NCI-H510A (cell line): ENCODE data around the gene NT5DC3.
A peak's percentile ranks its signal among the peaks of the same experiment; 100 is the strongest.
"Not testable (repeated sequence)": the region's sequence is repeated elsewhere in the genome, so short reads cannot be mapped to it uniquely, and the experiment has no call there.

Experiments used
- DNase-seq: peaks from one replicate; lab custom pipeline; 2025; lab: John Stamatoyannopoulos, UW

Gene NT5DC3

GRCh38 chr12:103855896-103856657 is 15.0 kb upstream of the NT5DC3 start:
- DNase-seq, result no peak

- peak; percentile 13 for DNase-seq
Measured at GRCh38 chr12:103855036-103855712, 14.1 kb upstream of the NT5DC3 start.

GRCh38 chr12:103854372-103854973 is 13.4 kb upstream of the NT5DC3 start:
- no peak for DNase-seq

DNA sequence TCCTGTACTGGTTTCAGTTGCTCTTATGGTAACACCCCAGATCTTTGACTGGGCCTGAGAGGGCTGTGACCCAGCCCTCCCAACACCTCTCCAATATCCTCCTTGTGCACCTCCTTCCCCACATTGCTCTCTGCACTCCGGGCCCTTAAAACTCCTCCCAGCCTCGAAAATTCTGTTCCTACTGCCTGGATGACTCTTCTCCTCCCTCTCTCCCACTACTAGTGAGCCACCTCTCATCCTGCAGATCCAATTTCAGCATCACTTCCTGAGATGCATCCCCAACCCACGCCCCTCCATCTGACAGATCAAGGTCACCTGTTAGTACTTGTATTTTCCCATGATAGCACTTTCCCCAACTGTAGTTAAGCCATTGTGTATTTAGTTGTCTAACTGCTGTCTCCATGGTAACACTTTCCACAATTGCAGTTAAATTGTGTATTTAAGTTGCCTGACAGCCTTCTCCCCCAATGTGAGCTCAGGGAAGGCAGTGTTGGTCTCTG is 11.5 kb upstream of the NT5DC3 start:
- peak; percentile 73 for DNase-seq

DNA sequence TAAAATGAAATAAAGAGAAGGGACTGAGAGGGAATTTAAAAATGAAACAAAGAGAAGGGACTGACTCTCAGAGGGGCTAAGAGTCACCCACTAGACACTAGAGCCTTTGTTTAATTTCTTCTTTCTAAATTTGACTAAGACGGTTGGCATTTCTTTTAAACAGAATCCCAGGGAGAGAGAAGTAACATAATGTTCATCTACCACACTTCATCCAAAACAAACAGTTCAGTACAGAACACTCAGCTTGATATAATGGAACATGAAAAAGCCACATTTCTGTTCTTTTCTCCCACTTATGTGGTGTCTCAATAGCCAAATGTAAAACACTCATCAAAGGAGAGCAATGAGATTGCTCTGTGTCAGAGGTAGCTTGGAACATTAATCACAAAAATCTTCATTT is 10.1 kb upstream of the NT5DC3 start:
- DNase-seq, result no peak

GRCh38 chr12:103850429-103850828 is 9.4 kb upstream of the NT5DC3 start:
- no peak for DNase-seq

DNA sequence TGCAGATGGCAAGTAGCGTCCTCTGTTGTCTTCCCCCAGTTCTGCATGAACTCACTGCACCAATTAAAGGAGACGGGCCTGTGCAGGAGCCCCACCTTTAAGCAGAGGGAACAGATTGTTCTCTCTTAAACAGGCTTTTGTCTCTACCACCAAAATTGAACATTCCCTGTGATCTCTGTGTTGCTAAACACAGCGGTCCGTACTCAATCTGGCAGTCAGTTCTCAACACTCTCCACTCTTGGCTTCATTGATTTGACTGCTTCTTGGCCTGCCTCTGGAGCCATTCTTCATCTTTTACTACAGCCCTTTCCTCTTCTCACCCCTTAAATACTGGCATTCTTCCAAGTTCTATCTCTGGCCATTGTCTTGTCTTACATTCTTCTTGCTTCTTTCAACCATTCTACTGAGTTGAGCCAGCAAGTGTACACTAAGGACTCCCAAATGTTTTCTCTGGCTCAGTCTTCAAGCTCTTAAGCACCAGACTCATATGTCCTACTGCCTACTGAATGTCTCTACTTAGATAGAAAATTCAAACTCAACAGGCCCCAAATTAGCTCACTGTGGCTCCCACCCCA is 8.0 kb upstream of the NT5DC3 start:
- no peak for DNase-seq

- no peak for DNase-seq
Measured at GRCh38 chr12:103848143-103848542, 7.1 kb upstream of the NT5DC3 start.

DNA sequence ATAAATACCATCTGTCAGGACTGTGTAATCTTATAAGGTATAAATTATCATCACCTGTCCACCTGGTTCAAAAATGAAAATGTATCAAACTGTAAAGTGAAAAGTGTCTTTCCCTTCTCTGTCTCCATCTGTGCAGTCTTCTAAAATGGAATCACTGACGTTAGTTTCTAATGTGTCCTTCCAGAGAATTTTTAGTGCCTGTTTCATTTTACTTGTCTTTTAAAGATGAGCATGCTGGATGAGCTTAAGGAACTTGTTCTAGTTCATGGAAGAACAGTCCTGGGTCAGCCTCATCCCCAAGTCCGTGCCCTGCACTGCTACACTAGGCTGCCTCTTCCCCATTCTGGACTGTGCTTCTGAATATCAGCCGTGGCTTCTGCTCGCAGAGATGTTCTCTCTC is 5.4 kb upstream of the NT5DC3 start:
- no peak for DNase-seq

DNA sequence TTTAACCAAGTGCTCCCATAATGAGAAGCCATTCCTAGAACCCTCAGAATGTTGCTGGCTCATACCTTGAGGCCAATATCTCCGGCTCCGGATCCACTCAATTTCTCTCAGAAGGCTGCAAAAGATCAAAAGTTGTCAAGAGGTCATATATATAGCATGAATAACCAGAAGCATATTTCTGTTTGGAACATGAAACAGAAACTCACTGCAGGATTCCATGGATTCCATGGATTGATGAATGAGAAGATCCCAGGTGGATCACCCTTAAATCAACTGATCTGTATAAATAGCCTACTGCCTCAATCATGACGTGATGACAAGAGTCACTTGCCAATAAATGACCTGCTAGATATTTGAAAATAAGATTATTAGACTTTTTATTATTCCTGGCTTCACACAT is 3.3 kb upstream of the NT5DC3 start:
- no peak for DNase-seq

DNA sequence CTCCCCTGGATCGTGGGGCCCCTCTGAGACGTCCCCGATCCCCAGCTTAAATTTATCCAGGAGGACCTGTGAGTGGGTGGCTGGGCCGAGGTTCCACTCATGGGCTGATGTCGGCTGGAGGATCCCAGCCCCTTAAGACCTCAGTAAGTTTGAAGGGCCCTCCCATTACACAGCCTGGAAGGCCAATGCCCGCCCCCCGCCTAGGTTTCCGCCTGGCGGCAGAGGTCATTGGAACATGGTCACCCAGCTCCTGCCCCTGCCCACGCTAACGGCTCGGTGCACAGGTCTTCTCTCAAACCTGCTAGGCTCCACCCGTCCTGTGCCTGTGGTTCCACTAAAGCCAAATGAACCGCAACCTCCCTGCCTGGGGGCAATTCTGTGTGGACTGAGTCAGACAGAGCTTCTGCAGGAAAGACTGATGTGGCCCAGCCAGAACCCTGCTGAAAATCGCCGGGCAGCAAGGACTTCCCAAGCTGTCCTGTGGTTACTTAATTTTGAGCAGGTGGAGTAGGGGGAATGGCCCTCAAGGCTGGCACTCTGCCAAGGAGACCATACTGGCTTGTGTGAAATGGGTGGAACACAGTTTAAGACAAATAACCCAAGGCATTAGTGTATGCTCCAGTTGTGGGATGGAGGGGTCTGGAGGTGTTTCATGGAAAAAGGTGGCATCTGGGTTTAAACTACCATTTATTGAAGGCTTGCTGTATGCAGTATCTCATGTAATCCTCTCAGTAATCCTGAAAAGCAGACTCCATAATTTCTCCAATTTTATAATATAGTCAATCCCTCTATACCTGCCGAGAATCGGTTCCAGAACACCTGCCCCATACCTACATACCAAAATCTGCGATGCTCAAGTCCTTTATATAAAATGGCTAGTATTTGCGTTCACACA is 903 bp upstream of the NT5DC3 start:
- DNase-seq, result no peak

- DNase-seq, result no peak
Measured at GRCh38 chr12:103840462-103840875, 565 bp downstream of the NT5DC3 start.

DNA sequence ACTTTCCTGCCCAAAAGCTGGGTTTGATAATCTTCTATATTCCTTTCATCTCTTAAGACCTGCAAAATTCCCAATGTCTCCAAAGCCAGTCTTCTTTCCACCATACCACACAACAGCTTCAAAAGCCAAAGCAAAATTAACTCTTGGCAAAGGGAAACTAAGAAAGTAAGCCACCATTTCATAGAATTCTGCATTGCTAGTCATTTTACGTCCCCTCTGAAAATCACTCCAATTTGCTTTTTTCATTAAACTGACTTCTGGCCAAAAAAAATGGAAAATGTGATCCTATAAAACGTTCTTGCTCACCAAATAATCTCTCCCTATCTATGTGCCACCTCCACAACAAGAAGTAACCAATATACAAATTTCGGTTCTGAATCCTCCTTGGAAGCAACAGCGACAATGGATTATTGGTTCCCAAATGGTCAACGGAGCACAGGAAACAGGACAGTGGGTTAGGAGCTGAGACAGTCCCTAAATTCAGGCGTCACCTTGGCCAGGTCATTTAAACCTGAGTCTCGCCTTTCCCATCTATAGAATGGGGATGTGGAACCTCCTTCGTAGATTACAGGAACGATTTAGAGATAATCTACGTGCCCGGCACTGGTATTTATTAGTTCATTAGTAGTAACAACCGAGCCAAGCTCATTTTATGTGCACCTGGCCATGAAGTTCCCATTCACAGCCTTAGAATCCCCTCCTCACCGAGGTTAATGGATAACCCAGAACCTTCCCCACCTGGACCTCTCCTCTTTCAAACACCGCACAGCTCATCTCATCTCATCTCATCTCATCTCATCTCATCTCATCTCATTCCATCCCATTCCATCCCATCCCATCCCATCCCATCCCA is 1.2 kb downstream of the NT5DC3 start:
- DNase-seq, result no peak

DNA sequence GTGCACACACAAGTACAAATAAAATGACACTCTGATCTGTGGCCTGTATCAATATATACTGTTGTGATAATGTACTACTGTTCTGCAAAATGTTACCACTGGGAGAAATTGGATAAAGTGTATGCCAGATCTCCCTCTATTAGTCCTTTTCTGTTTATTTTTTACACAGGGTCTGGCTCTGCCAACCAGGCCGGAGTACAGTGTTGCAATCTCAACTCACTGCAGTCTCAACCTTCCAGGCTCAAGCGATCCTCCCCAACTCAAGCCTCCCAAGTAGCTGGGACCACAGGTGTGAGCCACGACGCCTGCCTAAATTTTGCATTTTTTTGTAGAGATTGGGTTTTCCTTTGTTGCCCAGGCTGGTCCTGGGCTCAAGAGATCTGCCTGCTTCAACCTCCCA is 1.9 kb downstream of the NT5DC3 start:
- DNase-seq, result no peak

- no peak for DNase-seq
Measured at GRCh38 chr12:103838254-103838914, 2.6 kb downstream of the NT5DC3 start.

GRCh38 chr12:103836345-103836744 is 4.7 kb downstream of the NT5DC3 start:
- no peak for DNase-seq

GRCh38 chr12:103835747-103836335 is 5.2 kb downstream of the NT5DC3 start:
- DNase-seq, result not testable (repeated sequence)

- DNase-seq, result no peak
Measured at GRCh38 chr12:103834942-103835341, 6.1 kb downstream of the NT5DC3 start.

DNA sequence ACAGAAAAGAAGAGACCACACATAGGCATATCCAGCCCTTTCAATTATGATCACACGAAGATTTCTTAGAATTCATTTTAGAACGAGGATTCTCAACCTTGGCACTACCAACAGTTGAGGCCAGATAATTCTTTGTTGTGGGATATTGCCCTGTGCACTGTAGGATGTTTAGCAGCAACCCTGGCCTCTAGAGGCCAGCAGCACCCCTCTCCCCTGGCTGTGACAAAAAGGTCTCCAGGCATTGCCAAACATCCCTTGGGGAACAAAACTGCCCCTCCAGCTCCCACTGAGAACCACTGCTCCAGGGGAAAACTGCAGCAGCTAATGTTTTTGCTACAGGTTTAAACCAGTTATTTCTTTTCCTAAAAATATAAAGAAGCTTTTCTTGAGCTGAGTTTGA is 7.1 kb downstream of the NT5DC3 start:
- DNase-seq, result no peak
